ENCODE measurements around the gene PADI3.

Gene PADI3

DNA sequence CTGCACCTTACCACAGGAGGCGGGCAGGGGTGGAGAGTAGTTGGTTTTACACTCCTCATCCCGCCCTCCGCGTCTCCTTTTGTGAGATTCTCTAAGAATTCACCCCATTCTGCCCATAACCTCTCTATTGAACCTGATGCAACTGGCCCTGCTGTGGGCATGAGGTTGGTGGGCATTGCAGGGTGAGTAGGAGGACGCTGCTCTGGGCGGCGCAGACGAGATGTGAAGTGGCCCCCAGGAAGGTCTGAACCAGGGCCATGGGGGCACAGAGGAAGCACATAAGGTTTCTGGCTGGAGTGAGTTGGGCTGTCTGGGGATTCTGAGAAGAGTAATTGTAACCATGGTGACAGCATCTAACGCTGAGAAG lies 35.1 kb upstream of the PADI3 start:
- Histone ChIP-seq H3K9ac (ENCODE audit: low read length in 5 of 5) (no peak overlapping the region), H3K27ac (ENCODE audit: low read depth, low read length) (no peak overlapping the region), H3K9me3 (ENCODE audit: control insufficient read depth in 5 of 5, low read length in 5 of 5) (no peaks in the 10 kb centered on the region), H3K27me3 (ENCODE audit: control insufficient read depth in 5 of 5, insufficient read depth in 4 of 5, low read length in 5 of 5) (peaks cover 13 to 51% (median 36%) of the 10 kb centered on the region in 5 donors), H3K4me3 (ENCODE audit: low read depth in 1 of 5, low read length in 5 of 5) (no peak overlapping the region), H3K36me3 (ENCODE audit: control insufficient read depth in 5 of 5, insufficient read depth in 5 of 5, low read length in 5 of 5) (no peaks in the 10 kb centered on the region), H3K4me1 (ENCODE audit: control insufficient read depth in 5 of 5, insufficient read depth in 5 of 5, low read length in 5 of 5) (peaks cover 0 to 14% (median 6%) of the 10 kb centered on the region in 5 donors)

DNA sequence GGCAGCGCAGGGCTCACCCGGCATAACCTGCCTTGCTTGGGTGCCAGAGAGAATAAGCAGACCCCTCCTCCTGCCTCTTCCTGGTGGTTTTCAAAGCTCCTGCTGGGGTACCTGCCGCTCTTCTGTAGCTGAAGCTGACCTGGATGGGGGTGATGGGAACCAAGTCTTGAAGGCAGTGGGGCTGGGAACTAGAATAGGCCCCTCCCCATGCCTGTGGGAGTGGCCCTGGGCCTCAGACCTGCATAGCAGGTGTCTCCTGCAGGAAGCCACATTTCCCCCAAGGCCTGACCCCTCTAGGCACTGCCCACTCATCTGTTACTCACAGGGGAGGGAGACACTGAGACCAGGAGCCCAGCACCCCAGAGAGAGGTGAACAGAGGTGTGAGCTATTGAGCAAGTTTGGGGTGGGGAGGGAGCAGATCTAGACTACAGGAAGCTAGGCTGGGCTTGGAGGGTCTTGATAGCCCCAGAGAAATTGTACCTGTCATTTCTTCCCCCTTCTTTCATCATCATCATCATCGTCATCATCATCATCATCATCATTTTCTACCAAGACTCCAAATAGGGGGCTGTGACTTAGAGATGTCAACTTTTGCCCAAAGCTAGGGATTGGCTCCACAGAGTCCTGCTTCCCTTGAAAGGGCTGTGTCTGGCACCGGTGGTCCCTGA lies 33.9 kb upstream of the PADI3 start:
- peaks cover 0 to 14% (median 6%) of the 10 kb centered on the region in 5 donors for H3K4me1 ChIP-seq (ENCODE audit: control insufficient read depth in 5 of 5, insufficient read depth in 5 of 5, low read length in 5 of 5)
- no peak overlapping the region for H3K9ac ChIP-seq (ENCODE audit: low read length in 5 of 5)
- H3K4me3 ChIP-seq (ENCODE audit: low read depth in 1 of 5, low read length in 5 of 5) = no peak overlapping the region
- H3K27me3 ChIP-seq (ENCODE audit: control insufficient read depth in 5 of 5, insufficient read depth in 4 of 5, low read length in 5 of 5) = peaks cover 13 to 58% (median 41%) of the 10 kb centered on the region in 5 donors
- no peak overlapping the region for H3K27ac ChIP-seq (ENCODE audit: low read depth, low read length)
- no peaks in the 10 kb centered on the region for H3K9me3 ChIP-seq (ENCODE audit: control insufficient read depth in 5 of 5, low read length in 5 of 5)
- no peaks in the 10 kb centered on the region for H3K36me3 ChIP-seq (ENCODE audit: control insufficient read depth in 5 of 5, insufficient read depth in 5 of 5, low read length in 5 of 5)

DNA sequence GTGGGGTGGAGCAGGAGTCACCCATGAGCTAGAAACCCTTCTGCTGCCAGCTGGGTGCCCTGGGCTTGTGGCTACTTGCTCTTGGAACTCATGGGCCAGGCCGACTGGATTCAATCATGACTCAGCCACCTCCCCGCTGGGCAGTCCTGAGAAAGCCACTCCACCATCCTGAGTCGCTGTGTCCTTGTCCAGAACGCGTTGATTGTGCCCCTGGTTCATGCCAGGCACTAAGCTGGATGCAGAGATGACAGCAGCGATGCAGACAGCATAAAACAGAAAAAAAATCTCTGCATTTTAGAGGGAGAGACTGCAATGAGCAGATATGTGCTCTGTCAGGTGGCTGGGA lies 33.4 kb upstream of the PADI3 start:
- Histone ChIP-seq H3K36me3 (ENCODE audit: control insufficient read depth in 5 of 5, insufficient read depth in 5 of 5, low read length in 5 of 5) (no peaks in the 10 kb centered on the region), H3K27ac (ENCODE audit: low read depth, low read length) (no peak overlapping the region), H3K9me3 (ENCODE audit: control insufficient read depth in 5 of 5, low read length in 5 of 5) (no peaks in the 10 kb centered on the region), H3K4me3 (ENCODE audit: low read depth in 1 of 5, low read length in 5 of 5) (no peak overlapping the region), H3K27me3 (ENCODE audit: control insufficient read depth in 5 of 5, insufficient read depth in 4 of 5, low read length in 5 of 5) (peaks cover 13 to 60% (median 43%) of the 10 kb centered on the region in 5 donors), H3K4me1 (ENCODE audit: control insufficient read depth in 5 of 5, insufficient read depth in 5 of 5, low read length in 5 of 5) (peaks cover 0 to 14% (median 6%) of the 10 kb centered on the region in 5 donors), H3K9ac (ENCODE audit: low read length in 5 of 5) (no peak overlapping the region)

DNA sequence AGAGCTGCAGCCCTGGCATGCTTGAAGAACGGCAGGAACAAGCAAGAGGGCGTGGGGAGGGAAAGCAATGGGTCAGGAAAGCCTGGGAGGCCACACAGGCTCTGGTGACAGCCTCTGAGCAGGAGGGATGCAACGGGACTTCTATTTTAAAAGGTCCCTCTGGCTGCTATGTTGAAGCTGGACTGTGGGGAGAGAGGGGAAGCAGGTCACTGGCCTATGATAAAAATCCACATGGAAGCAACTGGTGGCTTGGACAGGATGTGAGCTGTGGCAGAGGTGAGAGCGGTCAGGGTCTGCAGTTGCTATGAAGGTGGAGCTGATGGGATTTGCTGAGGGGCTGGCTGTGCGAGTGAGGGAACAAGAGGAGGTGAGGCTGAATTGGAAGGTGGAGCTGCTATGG lies 32.8 kb upstream of the PADI3 start:
- Histone ChIP-seq H3K27me3 (ENCODE audit: control insufficient read depth in 5 of 5, insufficient read depth in 4 of 5, low read length in 5 of 5) (peaks cover 13 to 61% (median 43%) of the 10 kb centered on the region in 5 donors), H3K36me3 (ENCODE audit: control insufficient read depth in 5 of 5, insufficient read depth in 5 of 5, low read length in 5 of 5) (no peaks in the 10 kb centered on the region), H3K9me3 (ENCODE audit: control insufficient read depth in 5 of 5, low read length in 5 of 5) (no peaks in the 10 kb centered on the region), H3K4me3 (ENCODE audit: low read depth in 1 of 5, low read length in 5 of 5) (no peak overlapping the region), H3K27ac (ENCODE audit: low read depth, low read length) (no peak overlapping the region), H3K4me1 (ENCODE audit: control insufficient read depth in 5 of 5, insufficient read depth in 5 of 5, low read length in 5 of 5) (peaks cover 0 to 14% (median 6%) of the 10 kb centered on the region in 5 donors), H3K9ac (ENCODE audit: low read length in 5 of 5) (no peak overlapping the region)

DNA sequence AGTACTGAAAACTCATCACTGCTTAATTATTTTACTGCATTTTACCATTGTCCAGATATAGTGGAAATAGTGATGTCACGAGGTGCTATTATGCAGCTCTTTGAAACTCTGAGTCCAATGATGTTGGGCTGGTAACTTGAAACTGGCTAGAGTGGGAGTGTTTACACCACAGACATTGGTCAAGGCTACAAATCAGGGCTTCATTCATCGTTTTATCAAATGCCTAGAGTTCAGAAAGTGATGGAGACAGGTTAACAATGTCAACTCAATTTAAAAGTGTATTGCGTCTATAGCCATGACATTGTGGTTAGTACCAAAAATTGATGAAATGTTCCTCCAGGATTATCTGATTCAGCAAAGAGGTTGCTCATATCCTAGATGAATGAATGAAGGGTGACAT lies 31.3 kb upstream of the PADI3 start:
- H3K9ac ChIP-seq (ENCODE audit: low read length in 5 of 5) = no peak overlapping the region
- peaks cover 11 to 56% (median 36%) of the 10 kb centered on the region in 5 donors for H3K27me3 ChIP-seq (ENCODE audit: control insufficient read depth in 5 of 5, insufficient read depth in 4 of 5, low read length in 5 of 5)
- H3K36me3 ChIP-seq (ENCODE audit: control insufficient read depth in 5 of 5, insufficient read depth in 5 of 5, low read length in 5 of 5) = no peaks in the 10 kb centered on the region
- no peak overlapping the region for H3K4me3 ChIP-seq (ENCODE audit: low read depth in 1 of 5, low read length in 5 of 5)
- no peak overlapping the region for H3K27ac ChIP-seq (ENCODE audit: low read depth, low read length)
- no peaks in the 10 kb centered on the region for H3K9me3 ChIP-seq (ENCODE audit: control insufficient read depth in 5 of 5, low read length in 5 of 5)
- peaks cover 0 to 11% (median 6%) of the 10 kb centered on the region in 5 donors for H3K4me1 ChIP-seq (ENCODE audit: control insufficient read depth in 5 of 5, insufficient read depth in 5 of 5, low read length in 5 of 5)

DNA sequence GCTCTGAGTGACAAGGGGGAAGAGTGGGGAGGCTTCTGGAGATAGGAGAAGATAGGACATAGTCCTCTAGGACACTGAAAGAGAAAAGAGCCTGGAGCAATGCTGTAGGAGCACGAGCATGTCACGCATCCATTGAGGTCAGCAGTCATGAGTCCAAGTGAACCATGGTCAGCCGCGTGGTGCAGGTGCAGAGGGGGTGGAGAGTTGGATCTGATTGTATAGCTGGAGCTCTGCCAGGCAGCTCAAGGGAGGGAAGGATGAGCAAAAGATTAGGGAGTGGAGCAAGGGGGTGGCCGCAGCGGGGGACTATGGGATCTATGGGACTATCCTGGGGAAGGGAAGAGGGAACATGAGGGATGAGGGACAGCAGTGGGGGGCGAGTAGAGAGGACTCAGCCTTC lies 30.0 kb upstream of the PADI3 start:
- no peaks in the 10 kb centered on the region for H3K36me3 ChIP-seq (ENCODE audit: control insufficient read depth in 5 of 5, insufficient read depth in 5 of 5, low read length in 5 of 5)
- no peak overlapping the region for H3K9ac ChIP-seq (ENCODE audit: low read length in 5 of 5)
- H3K4me1 ChIP-seq (ENCODE audit: control insufficient read depth in 5 of 5, insufficient read depth in 5 of 5, low read length in 5 of 5) = peaks cover 0 to 6% (median 0%) of the 10 kb centered on the region in 5 donors
- no peak overlapping the region for H3K27ac ChIP-seq (ENCODE audit: low read depth, low read length)
- H3K27me3 ChIP-seq (ENCODE audit: control insufficient read depth in 5 of 5, insufficient read depth in 4 of 5, low read length in 5 of 5) = peaks cover 3 to 48% (median 30%) of the 10 kb centered on the region in 5 donors
- no peak overlapping the region for H3K4me3 ChIP-seq (ENCODE audit: low read depth in 1 of 5, low read length in 5 of 5)
- H3K9me3 ChIP-seq (ENCODE audit: control insufficient read depth in 5 of 5, low read length in 5 of 5) = no peaks in the 10 kb centered on the region

DNA sequence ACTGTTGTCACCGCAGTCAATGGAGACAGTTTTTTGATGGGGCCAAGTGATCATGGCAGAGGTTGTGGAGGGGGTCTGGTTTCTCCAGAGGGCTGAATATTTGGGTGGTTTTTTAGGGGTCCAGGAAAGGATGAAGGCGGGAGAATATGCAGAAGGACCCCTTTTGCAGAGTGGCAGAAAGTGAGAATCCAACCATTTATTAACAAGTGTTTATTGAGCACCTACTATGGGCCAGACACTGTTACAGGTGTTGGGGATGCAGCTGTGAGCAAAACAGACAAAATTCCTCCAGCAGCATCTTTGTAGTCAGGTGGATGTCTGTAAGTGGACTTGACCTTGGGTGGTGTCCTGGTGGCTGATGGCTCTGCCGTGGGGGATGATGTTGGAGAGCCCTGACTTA lies 28.6 kb upstream of the PADI3 start:
- no peak overlapping the region for H3K27ac ChIP-seq (ENCODE audit: low read depth, low read length)
- H3K4me1 ChIP-seq (ENCODE audit: control insufficient read depth in 5 of 5, insufficient read depth in 5 of 5, low read length in 5 of 5) = peaks cover 0 to 6% (median 0%) of the 10 kb centered on the region in 5 donors
- H3K9me3 ChIP-seq (ENCODE audit: control insufficient read depth in 5 of 5, low read length in 5 of 5) = no peaks in the 10 kb centered on the region
- peaks cover 0 to 45% (median 20%) of the 10 kb centered on the region in 5 donors for H3K27me3 ChIP-seq (ENCODE audit: control insufficient read depth in 5 of 5, insufficient read depth in 4 of 5, low read length in 5 of 5)
- no peaks in the 10 kb centered on the region for H3K36me3 ChIP-seq (ENCODE audit: control insufficient read depth in 5 of 5, insufficient read depth in 5 of 5, low read length in 5 of 5)
- H3K4me3 ChIP-seq (ENCODE audit: low read depth in 1 of 5, low read length in 5 of 5) = no peak overlapping the region
- no peak overlapping the region for H3K9ac ChIP-seq (ENCODE audit: low read length in 5 of 5)

DNA sequence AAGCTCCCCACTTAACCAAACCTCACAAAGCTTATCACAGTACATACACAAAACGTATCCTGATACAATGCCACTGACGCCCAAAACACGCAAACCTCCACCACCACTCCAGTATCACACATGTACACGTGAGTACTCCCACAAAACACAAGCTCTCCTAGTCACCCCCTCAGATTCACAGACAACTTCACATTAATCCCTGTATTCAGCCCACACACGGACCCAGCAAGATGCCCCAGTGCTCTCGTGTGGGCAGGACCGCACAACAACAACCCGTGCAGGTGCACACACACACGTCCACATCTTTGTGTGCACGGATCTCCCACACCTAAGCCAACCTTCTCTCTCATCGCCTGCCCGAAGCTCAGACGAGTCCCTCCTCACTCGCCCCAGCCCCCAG lies 26.3 kb upstream of the PADI3 start:
- H3K9ac ChIP-seq (ENCODE audit: low read length in 5 of 5) = no peak overlapping the region
- no peak overlapping the region for H3K4me3 ChIP-seq (ENCODE audit: low read depth in 1 of 5, low read length in 5 of 5)
- peaks cover 0 to 37% (median 20%) of the 10 kb centered on the region in 5 donors for H3K27me3 ChIP-seq (ENCODE audit: control insufficient read depth in 5 of 5, insufficient read depth in 4 of 5, low read length in 5 of 5)
- H3K27ac ChIP-seq (ENCODE audit: low read depth, low read length) = no peak overlapping the region
- peaks cover 0 to 6% (median 0%) of the 10 kb centered on the region in 5 donors for H3K4me1 ChIP-seq (ENCODE audit: control insufficient read depth in 5 of 5, insufficient read depth in 5 of 5, low read length in 5 of 5)
- H3K9me3 ChIP-seq (ENCODE audit: control insufficient read depth in 5 of 5, low read length in 5 of 5) = no peaks in the 10 kb centered on the region
- H3K36me3 ChIP-seq (ENCODE audit: control insufficient read depth in 5 of 5, insufficient read depth in 5 of 5, low read length in 5 of 5) = no peaks in the 10 kb centered on the region

DNA sequence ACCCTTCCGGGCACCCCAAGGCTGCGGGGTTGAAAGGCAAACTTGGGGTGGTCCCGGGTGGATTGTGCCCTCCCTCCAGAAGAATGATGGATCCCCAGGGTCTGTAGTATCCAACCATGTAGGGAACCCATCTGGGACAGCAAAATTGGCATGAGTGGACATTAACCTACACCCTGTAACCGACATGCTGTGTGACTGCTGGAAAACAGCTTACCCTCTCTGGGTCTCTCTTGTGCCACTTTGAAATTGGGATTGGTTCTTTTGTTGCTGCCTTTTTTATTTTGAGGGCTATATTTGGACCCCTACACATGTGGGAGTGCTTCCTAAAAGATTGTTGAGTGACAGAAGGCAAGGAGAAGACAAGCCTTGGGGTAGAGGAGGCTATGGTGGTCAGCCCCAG lies 24.5 kb upstream of the PADI3 start:
- Histone ChIP-seq H3K9me3 (ENCODE audit: control insufficient read depth in 5 of 5, low read length in 5 of 5) (no peaks in the 10 kb centered on the region), H3K9ac (ENCODE audit: low read length in 5 of 5) (no peak overlapping the region), H3K27me3 (ENCODE audit: control insufficient read depth in 5 of 5, insufficient read depth in 4 of 5, low read length in 5 of 5) (peaks cover 0 to 34% (median 15%) of the 10 kb centered on the region in 5 donors), H3K4me1 (ENCODE audit: control insufficient read depth in 5 of 5, insufficient read depth in 5 of 5, low read length in 5 of 5) (peaks cover 0 to 7% (median 6%) of the 10 kb centered on the region in 5 donors), H3K27ac (ENCODE audit: low read depth, low read length) (no peak overlapping the region), H3K36me3 (ENCODE audit: control insufficient read depth in 5 of 5, insufficient read depth in 5 of 5, low read length in 5 of 5) (no peaks in the 10 kb centered on the region), H3K4me3 (ENCODE audit: low read depth in 1 of 5, low read length in 5 of 5) (no peak overlapping the region)

DNA sequence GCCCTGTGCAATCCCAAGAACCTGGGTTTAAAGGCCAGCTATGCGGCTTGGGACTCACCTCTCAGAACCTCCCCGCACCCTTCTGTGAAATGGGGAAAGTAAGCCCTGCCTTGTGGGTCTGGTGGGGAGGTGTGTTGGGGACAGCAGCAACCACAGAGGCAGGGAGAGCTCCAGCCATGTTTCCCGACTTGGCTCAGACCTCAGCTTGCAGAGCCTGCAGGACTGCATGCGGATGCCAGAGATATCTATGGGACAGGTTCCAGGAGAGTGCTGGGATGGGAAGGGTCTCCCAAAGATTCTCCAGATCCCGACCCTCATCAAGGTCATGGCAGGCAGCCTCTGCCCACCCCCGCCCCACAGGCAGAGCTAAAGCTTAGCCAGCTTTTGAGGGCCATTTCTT lies 23.8 kb upstream of the PADI3 start:
- H3K9ac ChIP-seq (ENCODE audit: low read length in 5 of 5) = no peak overlapping the region
- H3K36me3 ChIP-seq (ENCODE audit: control insufficient read depth in 5 of 5, insufficient read depth in 5 of 5, low read length in 5 of 5) = no peaks in the 10 kb centered on the region
- peaks cover 0 to 28% (median 12%) of the 10 kb centered on the region in 5 donors for H3K27me3 ChIP-seq (ENCODE audit: control insufficient read depth in 5 of 5, insufficient read depth in 4 of 5, low read length in 5 of 5)
- H3K4me1 ChIP-seq (ENCODE audit: control insufficient read depth in 5 of 5, insufficient read depth in 5 of 5, low read length in 5 of 5) = peaks cover 0 to 12% (median 8%) of the 10 kb centered on the region in 5 donors
- no peaks in the 10 kb centered on the region for H3K9me3 ChIP-seq (ENCODE audit: control insufficient read depth in 5 of 5, low read length in 5 of 5)
- no peak overlapping the region for H3K27ac ChIP-seq (ENCODE audit: low read depth, low read length)
- H3K4me3 ChIP-seq (ENCODE audit: low read depth in 1 of 5, low read length in 5 of 5) = no peak overlapping the region

Measured in subcutaneous abdominal adipose tissue (tissue), 5 donors.